Measurements from ENCODE around the gene VAX1.

Gene VAX1

GRCh38 chr10:117165538-117166417, 27.7 kb upstream of the VAX1 start:
- peak; percentile 67 for TF ChIP-seq CTCF (IDR thresholded peaks at IDR 0.05)

- no peak for TF ChIP-seq CTCF (IDR thresholded peaks at IDR 0.05)
These were observed 26.8 kb upstream of the VAX1 start for GRCh38 chr10:117164592-117165537.

- no peak for TF ChIP-seq CTCF (IDR thresholded peaks at IDR 0.05)
These were observed 26.0 kb upstream of the VAX1 start for GRCh38 chr10:117163954-117164548.

- TF ChIP-seq CTCF (IDR thresholded peaks at IDR 0.05) = no peak
These were observed 25.2 kb upstream of the VAX1 start for GRCh38 chr10:117163061-117163953.

GRCh38 chr10:117162093-117163060, 24.3 kb upstream of the VAX1 start:
- TF ChIP-seq CTCF (IDR thresholded peaks at IDR 0.05) = no peak

- TF ChIP-seq CTCF (IDR thresholded peaks at IDR 0.05) = no peak
These were observed 23.4 kb upstream of the VAX1 start for GRCh38 chr10:117161386-117162033.

Measured in LNCAP (cell line).